Osteocyte (in vitro differentiated cells): ENCODE data around the gene CTBP2. TPM values are rescaled to one million over a fixed set of nuclear protein-coding genes. Genes with fewer than 3 reads are reported as not detected.

Experiments
- DNase-seq: peaks from one replicate; pipeline ENCODE4 v3.0.0; 2021; ENCODE audit warnings: mixed read lengths; ENCODE audit not compliant: unreplicated experiment; ENCODE audit errors: extremely low spot score
- H3K27ac Mint-ChIP-seq: one replicate; pipeline ENCODE4 v1.8.0; 2021; ENCODE audit warnings: mild to moderate bottlenecking, mixed read lengths; ENCODE audit not compliant: unreplicated experiment
- H3K27me3 Mint-ChIP-seq: one replicate; pipeline ENCODE4 v1.8.0; 2021; ENCODE audit warnings: mixed read lengths; ENCODE audit not compliant: unreplicated experiment
- H3K36me3 Mint-ChIP-seq: one replicate; pipeline ENCODE4 v1.8.0; 2021; ENCODE audit warnings: mixed read lengths; ENCODE audit not compliant: unreplicated experiment
- H3K4me1 Mint-ChIP-seq: one replicate; pipeline ENCODE4 v1.8.0; 2021; ENCODE audit warnings: mixed read lengths; ENCODE audit not compliant: unreplicated experiment
- H3K4me3 Mint-ChIP-seq: one replicate; pipeline ENCODE4 v1.8.0; 2021; ENCODE audit warnings: mild to moderate bottlenecking, moderate library complexity, mixed read lengths; ENCODE audit not compliant: unreplicated experiment
- H3K9me3 Mint-ChIP-seq: one replicate; pipeline ENCODE4 v1.8.0; 2021; ENCODE audit warnings: mixed read lengths; ENCODE audit not compliant: unreplicated experiment
- total RNA-seq: library from RNA; stranded (reverse); gene quantifications from 2 replicates; pipeline ENCODE4 v1.2.1, GENCODE V29; 2021
- TF ChIP-seq, protein P1 (sequence below): fragments of 200-600 bp; sonication (generic); IDR thresholded peaks from 2 replicates; pipeline ENCODE4 v1.5.0; 2021; ENCODE audit warnings: antibody characterized with exemption, mild to moderate bottlenecking, moderate library complexity

CTBP2 gene
- total RNA-seq, 1 donor from 2014 or later, result 125 TPM

DNA sequence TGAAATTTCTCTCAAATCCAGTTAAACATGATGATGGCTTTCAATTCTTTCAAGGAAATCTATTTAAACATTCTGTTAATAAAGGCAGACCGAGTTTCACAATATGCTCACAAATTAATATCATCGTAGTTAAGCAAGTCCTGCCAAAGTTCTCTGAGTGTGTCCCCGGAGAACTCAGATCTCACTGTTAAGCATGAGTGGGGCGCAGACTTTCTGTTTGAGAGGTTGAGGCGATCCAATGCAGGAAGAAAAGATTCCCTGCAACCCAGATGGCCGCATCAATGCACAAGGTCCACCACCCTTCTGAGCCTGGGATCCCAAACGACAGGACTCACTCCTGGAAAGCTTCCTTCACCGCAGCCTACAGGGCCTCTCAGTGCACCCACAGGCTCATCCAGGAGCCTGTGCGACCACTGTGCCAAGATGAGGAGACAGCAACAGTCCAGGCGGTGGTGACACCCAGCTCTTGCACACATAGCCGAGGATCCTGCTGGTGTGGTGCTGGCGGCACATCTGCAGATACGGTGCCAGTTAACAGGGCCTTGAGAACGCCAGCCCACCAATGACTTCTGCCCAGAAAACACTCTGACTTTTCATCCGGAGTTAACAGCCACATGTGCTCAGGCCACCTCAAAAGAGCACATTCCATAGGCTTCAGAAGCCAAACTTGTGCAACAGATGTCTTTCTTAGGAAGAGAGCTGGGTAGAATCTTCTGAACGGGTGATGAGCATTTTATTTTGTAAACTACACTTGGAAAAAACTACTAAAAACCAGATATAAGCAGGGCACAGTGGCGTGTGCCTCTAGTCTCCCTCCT lies 116.3 kb downstream of the CTBP2 start:
- Mint-ChIP-seq H3K4me3 (no peak overlapping the region), H3K27me3 (no peaks in the 10 kb centered on the region), H3K27ac (peak overlapping the region; percentile 65), H3K36me3 (peaks cover 3% of the 10 kb centered on the region), H3K4me1 (peaks cover 65% of the 10 kb centered on the region), H3K9me3 (no peaks in the 10 kb centered on the region)
- TF ChIP-seq, protein P1, sequence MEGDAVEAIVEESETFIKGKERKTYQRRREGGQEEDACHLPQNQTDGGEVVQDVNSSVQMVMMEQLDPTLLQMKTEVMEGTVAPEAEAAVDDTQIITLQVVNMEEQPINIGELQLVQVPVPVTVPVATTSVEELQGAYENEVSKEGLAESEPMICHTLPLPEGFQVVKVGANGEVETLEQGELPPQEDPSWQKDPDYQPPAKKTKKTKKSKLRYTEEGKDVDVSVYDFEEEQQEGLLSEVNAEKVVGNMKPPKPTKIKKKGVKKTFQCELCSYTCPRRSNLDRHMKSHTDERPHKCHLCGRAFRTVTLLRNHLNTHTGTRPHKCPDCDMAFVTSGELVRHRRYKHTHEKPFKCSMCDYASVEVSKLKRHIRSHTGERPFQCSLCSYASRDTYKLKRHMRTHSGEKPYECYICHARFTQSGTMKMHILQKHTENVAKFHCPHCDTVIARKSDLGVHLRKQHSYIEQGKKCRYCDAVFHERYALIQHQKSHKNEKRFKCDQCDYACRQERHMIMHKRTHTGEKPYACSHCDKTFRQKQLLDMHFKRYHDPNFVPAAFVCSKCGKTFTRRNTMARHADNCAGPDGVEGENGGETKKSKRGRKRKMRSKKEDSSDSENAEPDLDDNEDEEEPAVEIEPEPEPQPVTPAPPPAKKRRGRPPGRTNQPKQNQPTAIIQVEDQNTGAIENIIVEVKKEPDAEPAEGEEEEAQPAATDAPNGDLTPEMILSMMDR, result no peak
- DNase-seq, result no peak

DNA sequence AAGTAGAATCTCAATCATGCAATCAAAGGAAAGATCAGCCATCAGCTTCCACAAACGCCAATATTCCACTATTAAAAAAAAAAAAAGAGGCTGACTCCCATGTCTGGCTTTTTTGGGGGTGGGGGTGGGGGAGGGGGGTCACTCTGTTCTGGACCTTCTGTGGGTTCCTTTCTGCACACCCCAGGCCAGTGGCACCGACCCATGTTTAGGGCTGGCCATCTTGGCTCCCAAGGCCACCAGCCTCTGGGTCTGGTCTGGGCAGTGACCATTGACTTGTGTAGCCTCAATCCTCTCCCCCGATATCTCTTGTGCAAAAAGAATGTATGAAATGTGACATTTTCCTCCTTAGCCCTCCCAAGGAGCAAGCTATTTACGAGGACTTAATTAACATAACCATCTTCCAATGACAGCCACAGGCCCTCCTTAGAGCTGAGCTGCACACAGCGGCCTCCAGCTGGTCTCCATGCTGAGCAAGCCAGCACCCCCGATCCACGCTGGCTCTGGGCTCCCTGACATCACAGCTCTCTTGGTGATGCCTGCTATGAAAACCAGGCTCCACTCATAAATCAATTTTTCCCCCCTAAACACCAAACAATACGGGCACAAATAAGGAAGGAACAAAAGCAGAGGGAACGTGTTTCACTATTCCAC lies 118.4 kb downstream of the CTBP2 start:
- no peak for DNase-seq
- H3K27ac Mint-ChIP-seq, result peak overlapping the region; percentile 52
- no peaks in the 10 kb centered on the region for H3K9me3 Mint-ChIP-seq
- H3K4me1 Mint-ChIP-seq, result peaks cover 71% of the 10 kb centered on the region
- H3K4me3 Mint-ChIP-seq, result no peak overlapping the region
- H3K27me3 Mint-ChIP-seq, result no peaks in the 10 kb centered on the region
- TF ChIP-seq, protein P1, result no peak
- H3K36me3 Mint-ChIP-seq, result peaks cover 6% of the 10 kb centered on the region

DNA sequence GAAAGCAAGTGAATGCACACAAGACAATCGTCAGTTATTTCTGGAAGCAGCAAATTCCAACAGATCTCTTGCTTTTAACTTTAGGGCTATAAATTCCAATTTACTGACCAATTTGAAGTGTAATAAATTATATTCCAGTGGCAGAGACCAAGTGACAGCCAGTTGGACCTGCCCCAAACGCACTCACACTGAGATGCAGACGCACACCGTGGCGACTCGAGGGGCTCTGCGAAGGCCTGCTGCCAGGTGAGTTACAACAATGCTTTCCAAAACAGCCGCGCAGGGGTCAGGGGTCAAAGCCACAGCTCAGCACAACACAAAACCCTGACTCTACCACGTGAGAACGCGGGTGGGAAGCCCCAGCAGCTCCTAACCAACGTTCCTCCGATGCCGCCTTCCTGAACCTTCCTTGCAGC lies 121.0 kb downstream of the CTBP2 start:
- Mint-ChIP-seq H3K27me3 (no peaks in the 10 kb centered on the region), H3K4me1 (peaks cover 75% of the 10 kb centered on the region), H3K4me3 (no peak overlapping the region), H3K36me3 (peaks cover 11% of the 10 kb centered on the region), H3K9me3 (no peaks in the 10 kb centered on the region), H3K27ac (no peak overlapping the region)
- no peak for DNase-seq
- TF ChIP-seq, protein P1, result no peak

DNA sequence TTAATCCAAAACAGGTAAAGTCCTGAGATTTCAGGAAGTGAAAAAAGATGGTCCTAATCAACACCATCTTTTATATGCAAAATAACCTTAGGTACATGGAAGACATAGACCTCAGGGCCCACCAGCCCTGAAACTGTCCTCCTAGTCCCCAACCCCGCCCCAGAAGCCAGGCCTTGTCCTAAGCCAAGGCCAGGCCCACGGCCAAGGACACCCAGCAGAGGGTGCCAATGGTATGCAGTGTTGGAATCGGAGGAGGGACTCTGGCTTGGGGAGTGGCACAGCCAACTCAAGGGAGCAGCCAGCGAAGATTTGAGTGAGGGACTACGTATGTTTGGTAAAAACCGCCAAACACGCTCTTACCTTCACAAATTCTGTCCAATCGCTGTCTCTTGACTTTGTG lies 121.7 kb downstream of the CTBP2 start:
- Mint-ChIP-seq H3K27ac (peak overlapping the region; percentile 27), H3K36me3 (peaks cover 11% of the 10 kb centered on the region), H3K27me3 (no peaks in the 10 kb centered on the region), H3K4me1 (peaks cover 78% of the 10 kb centered on the region), H3K9me3 (no peaks in the 10 kb centered on the region), H3K4me3 (no peak overlapping the region)
- TF ChIP-seq, protein P1, result peak; percentile 25
- no peak for DNase-seq
